Sigmoid colon (tissue), 4 donors: ENCODE results near the gene PRKG1.

Source experiments
- EP300 ChIP-seq, 4 donors: sonication (generic); formaldehyde crosslinking; IDR thresholded peaks; one replicate each; pipeline ENCODE4 v1.6.1; 2017; ENCODE audit warnings: antibody characterized with exemption in 4 of 4
- POLR2A ChIP-seq, 2 donors: fragments of 450-650 bp; IDR thresholded peaks; one replicate each; pipeline ENCODE4 v1.6.1; 2016; ENCODE audit warnings: antibody characterized with exemption in 2 of 2, mild to moderate bottlenecking in 2 of 2, moderate library complexity in 2 of 2
- TF ChIP-seq, protein P1 (sequence below), 4 experiments: fragments of 450-650 bp in 3 of 4; fragments of 200-600 bp in 1 of 4; IDR thresholded peaks; one replicate each; pipeline ENCODE4 v1.5.1; 2016 to 2019; ENCODE audit warnings: antibody characterized with exemption in 4 of 4, mild to moderate bottlenecking in 3 of 4, moderate library complexity in 2 of 4

DNA sequence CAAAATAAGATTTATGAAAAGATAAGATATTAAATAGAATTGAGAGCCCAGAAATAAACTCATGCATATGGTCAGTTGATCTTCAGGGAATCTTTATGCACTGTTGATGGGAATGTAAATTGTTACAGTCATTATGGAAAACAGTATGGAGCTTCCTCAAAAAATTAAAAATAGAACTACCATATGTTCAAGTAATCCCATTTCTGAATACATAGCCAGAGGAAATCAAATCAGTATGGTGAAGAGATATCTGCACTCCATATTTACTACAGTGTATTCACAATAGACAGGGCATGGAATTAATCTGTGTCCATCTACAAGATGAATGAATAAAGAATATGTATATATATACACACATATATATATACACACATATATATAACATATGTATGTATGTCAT lies 747.5 kb downstream of the PRKG1 start:
- TF ChIP-seq, protein P1, sequence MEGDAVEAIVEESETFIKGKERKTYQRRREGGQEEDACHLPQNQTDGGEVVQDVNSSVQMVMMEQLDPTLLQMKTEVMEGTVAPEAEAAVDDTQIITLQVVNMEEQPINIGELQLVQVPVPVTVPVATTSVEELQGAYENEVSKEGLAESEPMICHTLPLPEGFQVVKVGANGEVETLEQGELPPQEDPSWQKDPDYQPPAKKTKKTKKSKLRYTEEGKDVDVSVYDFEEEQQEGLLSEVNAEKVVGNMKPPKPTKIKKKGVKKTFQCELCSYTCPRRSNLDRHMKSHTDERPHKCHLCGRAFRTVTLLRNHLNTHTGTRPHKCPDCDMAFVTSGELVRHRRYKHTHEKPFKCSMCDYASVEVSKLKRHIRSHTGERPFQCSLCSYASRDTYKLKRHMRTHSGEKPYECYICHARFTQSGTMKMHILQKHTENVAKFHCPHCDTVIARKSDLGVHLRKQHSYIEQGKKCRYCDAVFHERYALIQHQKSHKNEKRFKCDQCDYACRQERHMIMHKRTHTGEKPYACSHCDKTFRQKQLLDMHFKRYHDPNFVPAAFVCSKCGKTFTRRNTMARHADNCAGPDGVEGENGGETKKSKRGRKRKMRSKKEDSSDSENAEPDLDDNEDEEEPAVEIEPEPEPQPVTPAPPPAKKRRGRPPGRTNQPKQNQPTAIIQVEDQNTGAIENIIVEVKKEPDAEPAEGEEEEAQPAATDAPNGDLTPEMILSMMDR (IDR thresholded peaks at IDR 0.05), result no peak
- no peak for TF ChIP-seq EP300 (IDR thresholded peaks at IDR 0.05)
- no peak for TF ChIP-seq POLR2A (IDR thresholded peaks at IDR 0.05)
